ENCODE measurements around the gene SVIL.

GRCh38 chr10:29670761-29671160, 36.0 kb upstream of the SVIL start:
- TF ChIP-seq CTCF (IDR thresholded peaks at IDR 0.05) (no peak), EZH2 (IDR thresholded peaks at IDR 0.05; ENCODE audit: borderline replicate concordance, insufficient read depth, low read depth, low read length, poor library complexity, severe bottlenecking) (no peak)
